ENCODE results near the gene VOPP1. TPM values are rescaled to one million over a fixed set of nuclear protein-coding genes. Genes with fewer than 3 reads are reported as not detected.

Gene VOPP1
- total and polyA plus RNA-seq, 9 of the 15 experiments (the other 6 are each of a cell fraction or from before 2014, with no cell fraction given), result 8.2 to 45.8 (median 31.2) TPM

- TF ChIP-seq HES1 (IDR thresholded peaks at IDR 0.05; ENCODE audit: low read depth) (no peak), CCAR2 (IDR thresholded peaks at IDR 0.05; ENCODE audit: low read depth, low read length) (no peak), WHSC1 (IDR thresholded peaks at IDR 0.05; ENCODE audit: low read length) (no peak), FOS (IDR thresholded peaks at IDR 0.05; ENCODE audit: extremely low read depth, insufficient read length) (no peak), CXXC5 (CRISPR knock-in tag; IDR thresholded peaks at IDR 0.05) (no peak), BRCA1 (IDR thresholded peaks at IDR 0.05) (no peak), BRCA1 (CRISPR knock-in tag; IDR thresholded peaks at IDR 0.05) (no peak), VEZF1 (CRISPR knock-in tag; IDR thresholded peaks at IDR 0.05) (no peak)
- TF ChIP-seq, protein P1, sequence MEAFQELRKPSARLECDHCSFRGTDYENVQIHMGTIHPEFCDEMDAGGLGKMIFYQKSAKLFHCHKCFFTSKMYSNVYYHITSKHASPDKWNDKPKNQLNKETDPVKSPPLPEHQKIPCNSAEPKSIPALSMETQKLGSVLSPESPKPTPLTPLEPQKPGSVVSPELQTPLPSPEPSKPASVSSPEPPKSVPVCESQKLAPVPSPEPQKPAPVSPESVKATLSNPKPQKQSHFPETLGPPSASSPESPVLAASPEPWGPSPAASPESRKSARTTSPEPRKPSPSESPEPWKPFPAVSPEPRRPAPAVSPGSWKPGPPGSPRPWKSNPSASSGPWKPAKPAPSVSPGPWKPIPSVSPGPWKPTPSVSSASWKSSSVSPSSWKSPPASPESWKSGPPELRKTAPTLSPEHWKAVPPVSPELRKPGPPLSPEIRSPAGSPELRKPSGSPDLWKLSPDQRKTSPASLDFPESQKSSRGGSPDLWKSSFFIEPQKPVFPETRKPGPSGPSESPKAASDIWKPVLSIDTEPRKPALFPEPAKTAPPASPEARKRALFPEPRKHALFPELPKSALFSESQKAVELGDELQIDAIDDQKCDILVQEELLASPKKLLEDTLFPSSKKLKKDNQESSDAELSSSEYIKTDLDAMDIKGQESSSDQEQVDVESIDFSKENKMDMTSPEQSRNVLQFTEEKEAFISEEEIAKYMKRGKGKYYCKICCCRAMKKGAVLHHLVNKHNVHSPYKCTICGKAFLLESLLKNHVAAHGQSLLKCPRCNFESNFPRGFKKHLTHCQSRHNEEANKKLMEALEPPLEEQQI (IDR thresholded peaks at IDR 0.05), result no peak
These were observed 21.3 kb downstream of the VOPP1 start (continued) for GRCh38 chr7:55550841-55551537.
